AML-193 (cell line): Measurements from ENCODE around the gene TSPAN3.

Source experiments
- DNase-seq, 2 experiments: peaks; one replicate each; lab custom pipeline; 2025; lab: John Stamatoyannopoulos, UW

TSPAN3 gene

GRCh38 chr15:77070495-77071304 is at the start of gene TSPAN3:
TSS of gene TSPAN3 (minus strand) at chr15:77071109. CDS start at chr15:77070954, 155 bp downstream.
- peak; percentile 82 to 83 for DNase-seq

DNA sequence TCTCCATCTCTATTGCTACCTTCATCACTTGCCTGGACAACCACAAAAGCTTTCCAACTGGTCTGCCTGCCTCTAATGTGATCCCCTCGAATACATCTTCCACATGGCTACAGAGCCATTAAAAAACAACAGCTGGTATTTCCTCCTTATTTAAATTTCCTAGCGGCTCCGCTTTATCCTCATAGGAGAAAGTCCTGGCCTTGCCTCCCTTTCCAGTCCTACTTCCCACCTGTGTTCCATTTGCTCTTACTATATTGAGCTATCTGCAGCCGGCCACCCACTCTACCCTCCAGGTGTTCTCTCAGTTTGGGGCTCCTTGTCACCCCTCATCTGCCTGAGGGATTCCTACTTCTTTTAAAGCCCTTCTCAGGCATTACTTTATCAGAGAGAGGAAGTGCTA is 49.7 kb upstream of the TSPAN3 start:
- no peak for DNase-seq

- DNase-seq: no peak
Observed at GRCh38 chr15:77119446-77119845, 48.5 kb upstream of the TSPAN3 start.

DNA sequence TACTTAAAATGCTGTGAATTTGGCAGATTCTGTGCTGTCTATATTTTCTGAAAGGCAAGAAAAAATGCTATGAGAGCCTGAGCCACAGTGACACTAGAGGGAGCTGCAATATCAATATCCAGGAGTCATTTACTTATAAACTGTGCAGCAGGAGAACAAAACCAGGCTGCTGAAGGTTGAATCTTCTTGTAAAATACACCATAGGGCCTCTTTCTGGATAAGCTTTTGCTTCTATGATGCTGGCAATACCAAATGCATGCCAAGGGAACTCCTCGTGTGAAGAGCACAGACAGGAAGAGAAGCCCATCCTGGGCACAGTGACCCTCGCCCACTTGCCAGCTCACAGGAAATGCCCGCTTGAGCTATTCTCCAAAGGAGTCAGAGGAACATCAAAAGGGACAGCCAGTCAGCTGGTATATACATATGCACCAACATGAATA is 48.0 kb upstream of the TSPAN3 start:
- peak; percentile 77 to 80 for DNase-seq

GRCh38 chr15:77115179-77115578 is 44.3 kb upstream of the TSPAN3 start:
- no peak for DNase-seq

GRCh38 chr15:77112838-77113504 is 42.1 kb upstream of the TSPAN3 start:
- no peak for DNase-seq

- no peak for DNase-seq
Observed at GRCh38 chr15:77111789-77112188, 40.9 kb upstream of the TSPAN3 start.

GRCh38 chr15:77107531-77108355 is 36.8 kb upstream of the TSPAN3 start:
- DNase-seq: peak; percentile 27 to 42

DNA sequence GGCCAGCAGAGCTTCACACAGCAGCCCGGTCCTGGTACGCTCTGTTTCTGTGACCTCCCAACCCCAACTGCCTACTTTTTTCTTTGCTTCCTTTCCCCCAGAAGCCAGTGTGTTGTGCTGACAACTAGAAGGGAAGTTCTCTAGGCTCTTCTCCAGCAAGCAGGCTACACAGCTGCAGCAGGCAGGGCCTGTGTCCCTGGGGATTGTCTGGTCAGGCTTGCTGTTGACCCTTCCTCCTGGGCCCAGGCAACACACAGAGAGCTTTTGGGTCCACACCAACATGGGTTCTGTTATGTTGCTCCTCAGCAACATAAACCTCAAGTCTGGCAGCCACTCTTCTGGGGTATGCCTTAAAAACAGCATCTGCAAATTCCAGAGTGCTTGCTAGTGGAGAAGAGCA is 36.2 kb upstream of the TSPAN3 start:
- no peak for DNase-seq

DNA sequence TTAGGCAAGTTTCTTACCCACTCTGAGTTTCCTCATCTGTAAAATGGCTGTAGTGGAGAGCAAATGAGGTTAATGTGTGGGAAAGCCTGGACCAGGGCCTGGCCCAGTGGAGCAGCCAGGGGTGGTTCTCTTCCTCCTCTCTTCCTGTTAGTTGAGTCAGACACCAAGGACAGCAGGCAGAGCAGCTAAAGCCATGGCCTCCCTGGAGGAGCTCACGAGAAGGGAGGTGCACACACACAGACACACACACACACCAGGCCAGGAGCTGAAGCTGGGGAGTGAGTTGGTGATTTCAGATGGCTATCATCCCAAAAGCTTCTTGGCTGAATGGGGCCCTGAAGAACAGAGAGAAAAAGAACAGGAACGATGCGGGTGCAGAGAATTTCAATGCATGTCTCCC is 33.2 kb upstream of the TSPAN3 start:
- no peak for DNase-seq

- no peak for DNase-seq
Observed at GRCh38 chr15:77099741-77100463, 29.0 kb upstream of the TSPAN3 start.

- no peak for DNase-seq
Observed at GRCh38 chr15:77098572-77098971, 27.7 kb upstream of the TSPAN3 start.

- DNase-seq: no peak
Observed at GRCh38 chr15:77097921-77098320, 27.0 kb upstream of the TSPAN3 start.

DNA sequence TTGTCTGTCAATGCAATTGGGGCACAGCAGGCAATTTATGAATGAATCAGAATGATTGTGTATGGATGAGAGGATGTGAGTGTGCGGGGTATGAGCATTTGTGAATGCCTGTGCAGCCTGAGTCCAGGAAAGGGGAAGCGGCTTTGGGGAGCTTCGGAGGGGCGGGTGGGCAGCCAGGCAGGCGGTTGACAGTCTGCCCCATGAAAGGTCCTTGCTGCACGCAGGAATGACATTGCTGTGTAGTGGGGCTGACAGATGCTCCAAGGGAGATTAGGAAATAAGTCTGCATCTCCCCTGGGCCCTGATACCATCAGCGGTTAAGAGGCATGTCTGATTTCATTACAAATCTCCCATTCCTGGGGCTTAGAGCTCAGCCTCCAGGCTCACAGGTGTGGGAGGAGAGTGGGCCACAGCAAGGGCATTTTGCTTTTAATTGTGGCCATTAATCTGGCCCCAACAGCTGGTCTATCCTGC is 26.4 kb upstream of the TSPAN3 start:
- no peak for DNase-seq

GRCh38 chr15:77096541-77096940 is 25.6 kb upstream of the TSPAN3 start:
- DNase-seq: no peak

DNA sequence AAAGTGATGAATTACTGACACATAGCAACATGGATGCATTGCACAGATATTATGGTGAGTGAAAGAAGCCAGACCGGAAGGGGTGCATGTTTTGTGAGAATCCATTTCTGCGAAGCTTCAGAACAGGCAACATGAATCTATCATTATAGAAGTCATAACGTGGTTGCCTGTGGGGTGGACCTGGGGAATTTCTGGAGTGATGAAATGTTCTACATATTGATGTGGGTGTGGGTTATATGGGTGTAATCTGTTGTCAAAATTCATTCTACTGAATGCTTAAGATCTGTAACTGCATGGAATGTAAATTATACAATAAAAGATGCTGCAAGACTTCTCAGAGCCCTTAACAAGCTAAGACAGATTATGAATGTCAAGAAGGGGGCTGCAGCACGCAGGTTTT is 25.2 kb upstream of the TSPAN3 start:
- DNase-seq: no peak

DNA sequence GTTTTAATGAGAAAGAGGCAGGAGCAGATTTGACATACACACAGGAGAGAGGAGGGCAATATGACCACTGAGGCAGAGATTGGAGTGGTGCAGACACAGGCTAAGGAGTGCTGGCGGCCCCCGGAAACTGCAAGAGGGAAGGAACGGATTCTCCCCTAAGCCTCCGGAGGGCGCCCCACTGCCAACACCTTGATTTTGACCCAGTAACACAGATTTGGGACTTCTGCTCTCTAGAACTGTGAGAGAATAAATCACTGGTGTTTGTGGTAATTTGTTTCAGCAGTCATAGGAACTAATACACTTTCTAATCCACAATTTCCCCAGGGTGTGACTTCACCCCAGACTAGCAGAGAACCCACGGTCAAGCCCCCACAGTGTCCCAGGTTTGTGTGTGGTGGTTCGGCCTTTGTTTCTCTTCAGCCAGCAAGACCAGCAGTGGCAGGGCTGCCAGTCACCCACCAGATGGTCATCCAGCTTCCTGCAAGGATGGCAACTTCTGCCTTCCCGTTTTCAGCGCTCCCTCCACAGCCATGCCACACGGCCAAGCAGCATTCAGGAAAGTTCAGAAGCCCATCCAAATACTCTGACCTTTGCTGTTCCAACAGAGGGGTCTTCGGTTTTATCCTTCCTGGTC is 23.6 kb upstream of the TSPAN3 start:
- no peak for DNase-seq

DNA sequence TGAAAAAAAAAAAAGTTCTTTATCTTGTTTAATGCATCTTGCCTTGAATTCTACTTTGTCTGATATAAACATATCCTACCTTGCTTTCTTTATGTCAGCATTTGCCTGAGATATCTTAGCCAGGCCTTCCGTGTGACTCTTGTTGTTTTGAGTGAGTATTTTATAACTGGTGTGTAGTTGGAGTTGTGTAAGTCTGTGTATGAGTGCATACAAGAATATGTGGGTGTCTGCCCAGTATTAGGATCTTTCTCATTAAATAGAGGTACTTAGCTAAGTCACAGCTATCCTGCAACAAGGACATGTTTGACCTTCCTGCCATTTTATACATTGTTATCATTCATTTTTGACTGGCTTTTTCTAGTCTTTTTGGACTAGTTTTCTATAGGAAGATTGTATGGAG is 22.5 kb upstream of the TSPAN3 start:
- no peak for DNase-seq

GRCh38 chr15:77091097-77091496 is 20.2 kb upstream of the TSPAN3 start:
- no peak for DNase-seq

DNA sequence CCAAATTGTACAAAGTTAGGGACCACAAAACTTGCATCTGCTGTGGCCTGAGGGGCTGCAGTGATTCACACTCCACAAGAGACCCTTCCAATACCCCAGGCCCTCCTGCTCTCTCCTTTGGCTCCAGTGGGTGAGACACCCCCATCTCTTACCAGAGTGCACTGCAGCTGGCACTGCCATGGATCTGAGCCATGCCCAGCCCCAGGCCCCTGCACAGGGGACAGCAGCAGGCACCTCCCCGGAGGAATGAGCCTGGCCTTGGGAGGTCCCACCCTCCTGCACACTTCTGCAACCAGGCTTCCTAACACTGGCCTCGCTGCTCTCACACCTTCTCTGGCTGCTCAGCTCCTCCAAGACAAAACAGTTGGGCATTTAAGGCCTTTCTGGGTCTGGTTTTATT is 16.3 kb upstream of the TSPAN3 start:
- no peak for DNase-seq

DNA sequence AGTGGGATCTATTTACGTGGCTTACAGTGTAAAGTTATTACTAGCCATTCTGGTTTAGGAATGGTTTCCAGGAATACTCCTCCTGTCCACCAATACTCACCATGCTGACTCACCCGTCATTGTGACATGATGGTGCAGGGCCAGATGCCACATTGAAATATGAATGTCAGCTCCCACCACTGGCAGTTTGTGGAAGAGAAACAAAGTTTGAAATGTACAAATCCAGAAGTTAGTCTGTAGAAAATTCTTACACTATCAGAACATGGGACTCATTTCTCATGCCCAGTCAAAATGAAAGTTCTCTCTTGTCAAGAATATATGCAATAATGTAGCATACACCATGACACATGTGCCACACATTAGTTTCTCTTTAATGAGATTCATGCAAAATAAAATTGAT is 14.4 kb upstream of the TSPAN3 start:
- no peak for DNase-seq
